Measurements from ENCODE around the gene BNC2. TPM values are rescaled to one million over a fixed set of nuclear protein-coding genes. Genes with fewer than 3 reads are reported as not detected.

Gene BNC2
- total and polyA plus RNA-seq, 2 of the 4 experiments (the other 2 are of a cell fraction): 15.5 to 45.2 TPM

GRCh38 chr9:16485575-16486321 lies 384.7 kb downstream of the BNC2 start:
- H3K27ac ChIP-seq (ENCODE audit: insufficient read depth, low read length): no peak overlapping the region

More at GRCh38 chr9:16485575-16486321, 384.7 kb downstream of the BNC2 start:
- Histone ChIP-seq H3K79me1 (ENCODE audit: low read depth in 1 of 2, low read length in 2 of 2) (peaks cover 17 to 26% of the 10 kb centered on the region in 2 experiments; a peak in 3 of 4 replicates), H4K91ac (ENCODE audit: insufficient read depth, low read depth, low read length) (no peak overlapping the region), H3K4ac (ENCODE audit: low read depth, low read length) (no peak overlapping the region), H3K4me1 (ENCODE audit: control insufficient read depth, insufficient read depth, low read length) (peaks cover 8% of the 10 kb centered on the region), H2BK120ac (ENCODE audit: low read depth, low read length) (no peak overlapping the region), H3K56ac (ENCODE audit: extremely low read depth, insufficient read depth, low read length) (no peak overlapping the region), H2BK15ac (ENCODE audit: low read depth, low read length) (no peak overlapping the region), H4K20me1 (ENCODE audit: insufficient read depth, low read length) (no peaks in the 10 kb centered on the region), H3K4me2 (ENCODE audit: low read depth, low read length) (no peak overlapping the region), H3K36me3 (ENCODE audit: control insufficient read depth, insufficient read depth, low read length) (no peaks in the 10 kb centered on the region), H2BK5ac (ENCODE audit: low read depth, low read length, poor library complexity, severe bottlenecking) (no peak overlapping the region), H3K4me3 (ENCODE audit: insufficient read depth, low read depth, low read length) (no peak overlapping the region), H4K5ac (ENCODE audit: low read depth, low read length) (no peak overlapping the region), H4K8ac (ENCODE audit: low read depth in 2 of 2, low read length in 2 of 2) (no peak overlapping the region), H2BK20ac (ENCODE audit: low read depth, low read length) (no peak overlapping the region), H2AFZ (replicated peaks; ENCODE audit: low read length, poor library complexity) (no peak overlapping the region), H3K23ac (ENCODE audit: low read depth, low read length) (no peak overlapping the region), H3K27me3 (ENCODE audit: control insufficient read depth, insufficient read depth, low read length) (no peaks in the 10 kb centered on the region), H3K9me3 (ENCODE audit: control insufficient read depth, insufficient read depth, low read length) (no peaks in the 10 kb centered on the region), H2AK5ac (ENCODE audit: low read depth, low read length) (no peak overlapping the region), H3K9ac (ENCODE audit: low read depth, low read length) (no peak overlapping the region), H3K14ac (replicated peaks; ENCODE audit: low read depth, low read length) (no peak overlapping the region), H2AK9ac (replicated peaks; ENCODE audit: low read depth, low read length, poor library complexity) (no peak overlapping the region), H3K18ac (ENCODE audit: low read depth, low read length) (no peak overlapping the region), H3K9me1 (ENCODE audit: insufficient read depth, low read length) (no peaks in the 10 kb centered on the region; the same call in 1 of the 2 replicates)
- CTCF ChIA-PET: no interaction called here
- POLR2A ChIA-PET (ENCODE audit: unreplicated experiment): no interaction called here
- intact Hi-C loops (cut with micrococcal nuclease): no loop called here
- DNase-seq: no peak
- in situ Hi-C loops (cut with MboI; ENCODE audit: low sequenced_read_pairs): loop anchor here (25.0 kb wide), 1 partner anchor 977 kb away; no protein-coding TSS in a partner anchor
- TF ChIP-seq, protein P1, sequence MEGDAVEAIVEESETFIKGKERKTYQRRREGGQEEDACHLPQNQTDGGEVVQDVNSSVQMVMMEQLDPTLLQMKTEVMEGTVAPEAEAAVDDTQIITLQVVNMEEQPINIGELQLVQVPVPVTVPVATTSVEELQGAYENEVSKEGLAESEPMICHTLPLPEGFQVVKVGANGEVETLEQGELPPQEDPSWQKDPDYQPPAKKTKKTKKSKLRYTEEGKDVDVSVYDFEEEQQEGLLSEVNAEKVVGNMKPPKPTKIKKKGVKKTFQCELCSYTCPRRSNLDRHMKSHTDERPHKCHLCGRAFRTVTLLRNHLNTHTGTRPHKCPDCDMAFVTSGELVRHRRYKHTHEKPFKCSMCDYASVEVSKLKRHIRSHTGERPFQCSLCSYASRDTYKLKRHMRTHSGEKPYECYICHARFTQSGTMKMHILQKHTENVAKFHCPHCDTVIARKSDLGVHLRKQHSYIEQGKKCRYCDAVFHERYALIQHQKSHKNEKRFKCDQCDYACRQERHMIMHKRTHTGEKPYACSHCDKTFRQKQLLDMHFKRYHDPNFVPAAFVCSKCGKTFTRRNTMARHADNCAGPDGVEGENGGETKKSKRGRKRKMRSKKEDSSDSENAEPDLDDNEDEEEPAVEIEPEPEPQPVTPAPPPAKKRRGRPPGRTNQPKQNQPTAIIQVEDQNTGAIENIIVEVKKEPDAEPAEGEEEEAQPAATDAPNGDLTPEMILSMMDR (conservative IDR thresholded peaks at IDR 0.05; ENCODE audit: low read depth, low read length): no peak
- TF ChIP-seq RAD21 (IDR thresholded peaks at IDR 0.05; ENCODE audit: low read length) (no peak), RFX5 (IDR thresholded peaks at IDR 0.05; ENCODE audit: low read depth, low read length) (no peak), SMC3 (IDR thresholded peaks at IDR 0.05; ENCODE audit: low read depth, low read length) (no peak), BHLHE40 (IDR thresholded peaks at IDR 0.05; ENCODE audit: low read depth, low read length) (no peak), MXI1 (IDR thresholded peaks at IDR 0.05; ENCODE audit: borderline replicate concordance, low read depth, low read length) (no peak), CEBPB (IDR thresholded peaks at IDR 0.05; ENCODE audit: low read depth, low read length) (no peak), CHD1 (IDR thresholded peaks at IDR 0.05; ENCODE audit: low read depth, low read length) (no peak)
- TF ChIP-seq, protein P2, sequence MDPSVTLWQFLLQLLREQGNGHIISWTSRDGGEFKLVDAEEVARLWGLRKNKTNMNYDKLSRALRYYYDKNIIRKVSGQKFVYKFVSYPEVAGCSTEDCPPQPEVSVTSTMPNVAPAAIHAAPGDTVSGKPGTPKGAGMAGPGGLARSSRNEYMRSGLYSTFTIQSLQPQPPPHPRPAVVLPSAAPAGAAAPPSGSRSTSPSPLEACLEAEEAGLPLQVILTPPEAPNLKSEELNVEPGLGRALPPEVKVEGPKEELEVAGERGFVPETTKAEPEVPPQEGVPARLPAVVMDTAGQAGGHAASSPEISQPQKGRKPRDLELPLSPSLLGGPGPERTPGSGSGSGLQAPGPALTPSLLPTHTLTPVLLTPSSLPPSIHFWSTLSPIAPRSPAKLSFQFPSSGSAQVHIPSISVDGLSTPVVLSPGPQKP (IDR thresholded peaks at IDR 0.05; ENCODE audit: borderline replicate concordance, low read depth, low read length): no peak
- BruUV-seq (replicated peaks): no TSS peak
- no peak for ATAC-seq (ENCODE audit: low read depth)
- dilution Hi-C loops (cut with HindIII; ENCODE audit: low sequenced_read_pairs, unreplicated experiment): no loop called here
- 100% methylated on average over 2 of the region's 6 CpGs; no CpG with 5 or more reads in 1 of the 2 experiments for whole genome bisulfite sequencing, 2 experiments (ENCODE audit: extremely low coverage in 2 of 2, insufficient read length in 1 of 2)
